GM18526 (cell line): ENCODE data around the gene SLC23A3.

Experiments used
- POLR2A ChIP-seq: IDR thresholded peaks from 3 replicates; pipeline ENCODE4 v1.6.1; 2011; ENCODE audit not compliant: insufficient read length; ENCODE audit errors: extremely low read depth

Gene SLC23A3

GRCh38 chr2:219180961-219181360 lies 11.1 kb upstream of the SLC23A3 start:
- no peak for TF ChIP-seq POLR2A

GRCh38 chr2:219179601-219180465 lies 10.0 kb upstream of the SLC23A3 start:
- TF ChIP-seq POLR2A: no peak

GRCh38 chr2:219178377-219179175 lies 8.7 kb upstream of the SLC23A3 start:
- no peak for TF ChIP-seq POLR2A

GRCh38 chr2:219177552-219178376 lies 7.9 kb upstream of the SLC23A3 start, which contains the start of gene RETREG2:
Gene RETREG2 (plus strand): TSS chr2:219178275. CDS start chr2:219178353, 78 bp downstream.
- TF ChIP-seq POLR2A: peak; percentile 92

- TF ChIP-seq POLR2A: peak; percentile 87
These were observed 7.2 kb upstream of the SLC23A3 start, which contains the start of gene CNPPD1 for GRCh38 chr2:219176818-219177551. Gene CNPPD1 (minus strand): TSS chr2:219176925. CDS start chr2:219176828, 97 bp downstream.

- no peak for TF ChIP-seq POLR2A
These were observed 6.3 kb upstream of the SLC23A3 start for GRCh38 chr2:219175928-219176817.

- TF ChIP-seq POLR2A: no peak
These were observed 5.7 kb upstream of the SLC23A3 start for GRCh38 chr2:219175486-219175885.

- no peak for TF ChIP-seq POLR2A
These were observed 5.0 kb upstream of the SLC23A3 start for GRCh38 chr2:219174801-219175200.

- TF ChIP-seq POLR2A: no peak
These were observed 4.3 kb upstream of the SLC23A3 start for GRCh38 chr2:219174146-219174545.

- no peak for TF ChIP-seq POLR2A
These were observed 3.3 kb upstream of the SLC23A3 start for GRCh38 chr2:219173176-219173575.

- no peak for TF ChIP-seq POLR2A
These were observed 2.7 kb upstream of the SLC23A3 start for GRCh38 chr2:219172231-219173154.

GRCh38 chr2:219171231-219171651 lies 1.4 kb upstream of the SLC23A3 start:
- TF ChIP-seq POLR2A: no peak
